GM23248 (cell line): ENCODE results near the gene ACTG1. TPM values are rescaled to one million over a fixed set of nuclear protein-coding genes. Genes with fewer than 3 reads are reported as not detected.

ENCODE experiments used
- DNase-seq: peaks from one replicate; pipeline ENCODE4 v3.0.0-alpha.2; 2015
- H2AFZ ChIP-seq: fragments of 200-600 bp; sonication (generic); 2 replicates; pipeline ENCODE4 v1.6.1; 2016; ENCODE audit warnings: antibody characterized with exemption
- H3F3A ChIP-seq: fragments of 200-600 bp; sonication (generic); 2 replicates; pipeline ENCODE4 v1.6.1; 2016; ENCODE audit warnings: mild to moderate bottlenecking, antibody characterized with exemption, mixed run types; ENCODE audit not compliant: insufficient read depth
- H3K27ac ChIP-seq: fragments of 200-600 bp; sonication (generic); 2 replicates; pipeline ENCODE4 v1.5.1; 2016; ENCODE audit warnings: mild to moderate bottlenecking
- H3K27me3 ChIP-seq: fragments of 200-600 bp; sonication (generic); replicated peaks from 2 replicates; pipeline ENCODE4 v1.6.1; 2016; ENCODE audit warnings: mild to moderate bottlenecking; ENCODE audit not compliant: insufficient read depth
- H3K36me3 ChIP-seq: fragments of 200-600 bp; sonication (generic); 2 replicates; pipeline ENCODE4 v1.6.1; 2016; ENCODE audit warnings: low read depth, mild to moderate bottlenecking
- H3K4me1 ChIP-seq: fragments of 200-600 bp; sonication (generic); 2 replicates; pipeline ENCODE4 v1.6.1; 2016; ENCODE audit warnings: mild to moderate bottlenecking; ENCODE audit not compliant: insufficient read depth
- H3K4me2 ChIP-seq: fragments of 200-600 bp; sonication (generic); one replicate; pipeline ENCODE4 v1.6.1; 2016; ENCODE audit warnings: mild to moderate bottlenecking; ENCODE audit not compliant: unreplicated experiment
- H3K4me3 ChIP-seq: fragments of 200-600 bp; sonication (generic); 2 replicates; pipeline ENCODE4 v1.5.1; 2016; ENCODE audit warnings: mild to moderate bottlenecking
- H3K79me2 ChIP-seq: fragments of 200-600 bp; sonication (generic); 2 replicates; pipeline ENCODE4 v1.6.1; 2016; ENCODE audit warnings: mild to moderate bottlenecking; ENCODE audit not compliant: insufficient read depth
- H3K9ac ChIP-seq: fragments of 200-600 bp; sonication (generic); 2 replicates; pipeline ENCODE4 v1.6.1; 2016; ENCODE audit warnings: mild to moderate bottlenecking
- H3K9me2 ChIP-seq: fragments of 200-600 bp; sonication (generic); 2 replicates; pipeline ENCODE4 v1.6.1; 2016; ENCODE audit warnings: mixed run types, mild to moderate bottlenecking, moderate library complexity; ENCODE audit not compliant: insufficient read depth
- H3K9me3 ChIP-seq: fragments of 200-600 bp; sonication (generic); one replicate; pipeline ENCODE4 v1.6.1; 2017; ENCODE audit warnings: low read depth
- H4K20me1 ChIP-seq: fragments of 200-600 bp; sonication (generic); 2 replicates; pipeline ENCODE4 v1.6.0; 2016; ENCODE audit not compliant: insufficient read depth
- EZH2 ChIP-seq: fragments of 200-600 bp; sonication (generic); IDR thresholded peaks from 2 replicates; pipeline ENCODE4 v1.6.1; 2018; ENCODE audit warnings: antibody characterized with exemption, mild to moderate bottlenecking; ENCODE audit not compliant: insufficient read depth, poor library complexity, severe bottlenecking
- EZH2phosphoT487 ChIP-seq: fragments of 200-600 bp; sonication (generic); IDR thresholded peaks from 2 replicates; pipeline ENCODE4 v1.6.1; 2018; ENCODE audit warnings: antibody characterized with exemption, moderate library complexity, mild to moderate bottlenecking, low read depth; ENCODE audit not compliant: insufficient read depth
- WGBS, 2 experiments: methylation state at CpG; one replicate each; pipeline ENCODE4 v1.1.6; 2015 to 2017; ENCODE audit warnings: low lambda C conversion rate in 2 of 2, low coverage in 1 of 2; ENCODE audit errors: missing lambda C conversion rate in 2 of 2; 5-methylcytosine and 5-hydroxymethylcytosine counted together
- in situ Hi-C: fragments of 300-500 bp; cut with MboI; formaldehyde crosslinking; loops from 2 replicates; pipeline ENCODE4 v1.15.0; 2020
- polyA plus RNA-seq: library from polyadenylated mRNA; unstranded; fragments of >200 nt; fragmentation: Nextera tagmentation; extraction: Ambion mirVana; gene quantifications from 2 replicates; pipeline ENCODE4 v1.2.1, GENCODE V29; 2016
- total RNA-seq: library from RNA; depleted of rRNA; stranded (reverse); fragments of >200 nt; shearing (Covaris generic); gene quantifications from 2 replicates; pipeline ENCODE4 v1.2.3, GENCODE V29; 2014

Gene ACTG1
- total and polyA plus RNA-seq, 2 experiments from 2014 or later = 3,778 to 9,349 TPM

DNA sequence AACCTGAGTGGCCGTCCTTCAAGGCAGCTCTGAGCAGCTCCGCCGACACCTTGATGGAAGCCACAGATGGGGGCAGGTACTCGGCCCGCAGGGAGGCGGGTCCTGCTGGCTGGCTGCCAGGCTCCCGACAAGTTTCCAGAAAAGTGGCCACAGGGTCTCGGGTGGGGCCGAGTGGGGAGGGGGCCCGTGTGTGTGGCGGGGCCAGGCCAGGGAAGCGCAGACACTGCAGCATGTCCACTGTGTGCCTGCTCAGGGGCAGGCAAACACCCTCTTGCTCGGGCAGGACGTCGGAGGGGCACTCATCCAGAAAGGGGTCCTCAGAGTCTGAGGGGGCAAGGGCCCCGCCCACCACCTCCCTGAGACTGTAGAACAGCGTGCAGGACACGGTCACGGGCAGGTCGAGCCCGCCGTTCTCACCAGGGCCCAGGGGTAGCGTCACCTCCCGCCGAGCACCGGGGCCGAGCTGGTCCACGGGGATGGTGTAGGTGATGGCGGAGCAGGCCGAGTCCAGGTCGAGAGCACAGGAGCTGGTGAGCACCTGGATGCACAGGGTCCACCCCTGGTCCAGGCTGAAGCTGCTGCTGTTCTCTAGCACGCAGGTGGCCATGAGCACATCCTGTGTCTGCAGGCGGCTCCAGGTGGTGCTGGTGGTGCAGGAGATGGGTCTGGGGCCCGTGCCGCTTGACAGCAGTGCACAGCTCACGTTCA lies 34.5 kb upstream of the ACTG1 start:
- Histone ChIP-seq H3K27me3 (no peaks in the 10 kb centered on the region), H3K9me2 (no peaks in the 10 kb centered on the region), H4K20me1 (no peaks in the 10 kb centered on the region), H3F3A (no peaks in the 10 kb centered on the region), H2AFZ (no peak overlapping the region), H3K79me2 (peaks cover 27% of the 10 kb centered on the region), H3K4me1 (no peaks in the 10 kb centered on the region), H3K9me3 (no peaks in the 10 kb centered on the region), H3K36me3 (no peaks in the 10 kb centered on the region; the same call in 1 of the 2 replicates), H3K27ac (no peak overlapping the region), H3K4me3 (no peak overlapping the region), H3K9ac (no peak overlapping the region), H3K4me2 (no peak overlapping the region)
- TF ChIP-seq EZH2phosphoT487 (no peak), EZH2 (no peak)
- 83 to 85% methylated on average over 36 of the region's 36 CpGs for WGBS, 2 experiments
- DNase-seq = no peak
- in situ Hi-C loops = no loop called here

DNA sequence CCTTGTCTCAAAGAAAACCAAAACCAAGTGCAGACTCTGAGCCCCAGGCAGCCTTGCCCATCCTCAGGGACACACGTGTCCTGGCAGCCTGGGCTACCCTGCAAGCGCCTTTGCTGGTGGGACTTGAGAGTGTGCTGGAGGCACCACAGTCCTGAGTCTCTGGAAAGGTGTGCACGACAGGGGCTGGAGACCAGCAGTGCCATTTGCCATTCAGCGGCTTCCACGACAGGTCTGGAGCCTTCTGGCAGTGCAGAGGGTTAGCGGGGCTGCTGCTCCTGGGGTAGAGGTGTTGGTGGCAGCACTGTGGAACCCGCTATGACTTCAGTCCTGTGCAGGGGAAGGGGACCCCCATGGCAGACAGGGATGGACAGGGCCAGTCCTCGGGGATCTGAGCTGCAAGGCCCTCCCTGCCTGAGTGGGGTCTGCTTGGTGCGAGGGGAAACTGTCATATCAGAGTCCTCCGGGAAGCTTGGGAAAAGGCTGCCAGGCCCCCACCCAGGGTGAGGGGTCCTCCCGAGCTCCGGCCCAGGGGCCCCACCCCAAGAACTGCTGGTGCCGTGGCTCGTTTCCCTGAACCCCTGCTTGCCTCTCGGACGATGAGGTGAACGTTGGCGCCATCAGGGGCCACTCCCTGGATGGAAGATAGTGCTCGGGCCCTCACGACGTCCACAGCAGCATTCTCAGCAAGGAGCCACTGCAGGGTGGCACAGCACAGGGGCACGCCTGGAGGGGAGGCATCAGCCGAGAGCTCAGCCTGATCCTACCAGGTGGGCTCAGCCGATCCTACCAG lies 32.8 kb upstream of the ACTG1 start:
- H4K20me1 ChIP-seq = no peaks in the 10 kb centered on the region
- H3K9me3 ChIP-seq = no peaks in the 10 kb centered on the region
- in situ Hi-C loops = no loop called here
- H3K27ac ChIP-seq = no peak overlapping the region
- no peak for DNase-seq
- TF ChIP-seq EZH2 (no peak), EZH2phosphoT487 (no peak)
- H3K4me1 ChIP-seq = no peaks in the 10 kb centered on the region
- H3K9ac ChIP-seq = no peak overlapping the region
- H2AFZ ChIP-seq = no peak overlapping the region
- H3K4me2 ChIP-seq = no peak overlapping the region
- H3K9me2 ChIP-seq = no peaks in the 10 kb centered on the region
- H3K27me3 ChIP-seq = no peaks in the 10 kb centered on the region
- H3K4me3 ChIP-seq = no peak overlapping the region
- peaks cover 10% of the 10 kb centered on the region for H3K79me2 ChIP-seq
- H3K36me3 ChIP-seq = no peaks in the 10 kb centered on the region; the same call in 1 of the 2 replicates
- 83 to 84% methylated on average over 20 to 24 of the region's 24 CpGs for WGBS, 2 experiments
- no peaks in the 10 kb centered on the region for H3F3A ChIP-seq

DNA sequence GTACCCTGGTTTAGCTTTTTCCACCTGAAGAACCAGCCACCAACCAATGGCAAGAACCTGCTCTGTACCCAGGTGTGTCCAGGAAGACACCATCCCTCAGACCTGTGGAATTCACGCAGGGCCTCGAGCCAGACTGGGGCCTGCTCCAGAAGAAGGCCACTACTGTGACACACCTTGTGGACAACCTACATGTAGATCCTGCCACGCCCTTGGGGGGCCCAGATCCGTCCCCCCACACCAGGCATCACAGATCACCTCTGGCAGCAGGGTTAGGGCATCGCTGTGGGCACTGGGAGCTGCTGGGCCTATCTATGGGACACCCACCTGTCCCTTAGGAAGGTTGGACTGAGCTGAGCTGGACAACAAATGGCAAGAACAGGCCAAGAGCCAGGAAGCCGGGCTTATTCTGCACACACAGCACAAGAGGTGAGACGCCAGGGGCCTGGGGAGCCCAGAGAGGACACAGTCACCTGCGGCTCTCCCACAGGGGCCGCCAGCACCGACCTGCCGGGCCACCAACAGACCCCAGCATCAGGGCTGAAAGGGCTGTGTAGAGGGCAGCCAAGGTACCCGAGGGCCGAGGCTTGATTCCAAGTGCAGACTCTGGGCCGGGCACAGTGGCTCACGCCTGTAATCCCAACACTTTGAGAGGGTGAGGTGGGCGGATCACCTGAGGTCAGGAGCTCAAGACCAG lies 31.8 kb upstream of the ACTG1 start:
- no peaks in the 10 kb centered on the region for H3F3A ChIP-seq
- H3K4me3 ChIP-seq = no peak overlapping the region
- no peak overlapping the region for H3K27ac ChIP-seq
- no peaks in the 10 kb centered on the region; the same call in 1 of the 2 replicates for H3K36me3 ChIP-seq
- no peak overlapping the region for H3K9ac ChIP-seq
- TF ChIP-seq EZH2phosphoT487 = no peak
- TF ChIP-seq EZH2 = no peak
- H3K27me3 ChIP-seq = no peaks in the 10 kb centered on the region
- H3K79me2 ChIP-seq = peaks cover under 1% of the 10 kb centered on the region; the same call in 1 of the 2 replicates
- H2AFZ ChIP-seq = no peak overlapping the region
- no peak overlapping the region for H3K4me2 ChIP-seq
- DNase-seq = no peak
- H3K9me3 ChIP-seq = no peaks in the 10 kb centered on the region
- H3K9me2 ChIP-seq = no peaks in the 10 kb centered on the region
- in situ Hi-C loops = no loop called here
- 95 to 96% methylated on average over 15 of the region's 16 CpGs for WGBS, 2 experiments
- no peaks in the 10 kb centered on the region for H3K4me1 ChIP-seq
- H4K20me1 ChIP-seq = no peaks in the 10 kb centered on the region

DNA sequence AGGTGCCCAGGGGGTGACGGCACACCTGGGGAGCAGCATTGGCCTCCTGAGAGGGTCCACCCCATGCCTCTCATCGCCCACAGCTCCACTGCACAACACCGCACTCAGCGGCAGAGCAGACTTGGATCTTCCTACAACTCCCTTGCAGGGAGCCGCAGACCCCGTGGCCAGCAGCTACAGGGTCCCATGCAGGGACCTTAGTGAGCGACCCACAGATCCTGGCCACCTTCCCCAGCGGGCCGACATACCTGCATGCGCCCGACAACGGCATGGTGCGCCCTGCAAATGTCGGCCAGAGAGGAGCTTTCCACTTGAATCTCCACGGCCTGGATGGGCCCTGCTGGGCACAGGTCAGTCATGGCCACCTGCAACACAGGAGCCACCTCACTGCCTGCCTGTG lies 31.2 kb upstream of the ACTG1 start:
- Histone ChIP-seq H3K4me3 (no peak overlapping the region), H3K9ac (no peak overlapping the region), H4K20me1 (no peaks in the 10 kb centered on the region), H3K9me3 (no peaks in the 10 kb centered on the region), H2AFZ (no peak overlapping the region), H3K27me3 (no peaks in the 10 kb centered on the region), H3K36me3 (no peaks in the 10 kb centered on the region; the same call in 1 of the 2 replicates), H3K79me2 (no peaks in the 10 kb centered on the region), H3K4me2 (no peak overlapping the region), H3F3A (no peaks in the 10 kb centered on the region), H3K27ac (no peak overlapping the region), H3K9me2 (no peaks in the 10 kb centered on the region), H3K4me1 (no peaks in the 10 kb centered on the region)
- DNase-seq = no peak
- in situ Hi-C loops = no loop called here
- TF ChIP-seq EZH2 = no peak
- TF ChIP-seq EZH2phosphoT487 = no peak
- WGBS, 2 experiments = 96 to 100% methylated on average over 14 to 15 of the region's 15 CpGs
